Loucy (cell line): ENCODE results near the gene ERAL1.

Experiments used
- H2AFZ ChIP-seq: fragments of 200-600 bp; sonication (generic); 2 replicates; pipeline ENCODE4 v1.6.0; 2016; ENCODE audit warnings: antibody characterized with exemption, mild to moderate bottlenecking, low read length, moderate library complexity
- H3F3A ChIP-seq: fragments of 200-600 bp; 2 replicates; pipeline ENCODE4 v1.6.0; 2016; ENCODE audit warnings: antibody characterized with exemption, low read depth, mild to moderate bottlenecking
- H3K27me3 ChIP-seq: fragments of 200-600 bp; sonication (generic); 2 replicates; pipeline ENCODE4 v1.6.1; 2014; ENCODE audit warnings: low read length, mild to moderate bottlenecking; ENCODE audit not compliant: insufficient read depth, poor library complexity, severe bottlenecking
- H3K36me3 ChIP-seq: fragments of 200-600 bp; sonication (generic); 2 replicates; pipeline ENCODE4 v1.6.1; 2016; ENCODE audit warnings: low read length; ENCODE audit not compliant: insufficient read depth
- H3K4me1 ChIP-seq: fragments of 200-600 bp; sonication (generic); 2 replicates; pipeline ENCODE4 v1.5.1; 2014; ENCODE audit warnings: low read length, mild to moderate bottlenecking; ENCODE audit not compliant: insufficient read depth, poor library complexity, severe bottlenecking
- H3K4me2 ChIP-seq: fragments of 200-600 bp; sonication (generic); 2 replicates; pipeline ENCODE4 v1.6.0; 2014; ENCODE audit warnings: antibody characterized with exemption, low read length, low read depth, mild to moderate bottlenecking; ENCODE audit not compliant: poor library complexity, severe bottlenecking
- H3K4me3 ChIP-seq: fragments of 200-600 bp; sonication (generic); 2 replicates; pipeline ENCODE4 v1.5.1; 2014; ENCODE audit warnings: low read length, mild to moderate bottlenecking, mixed read lengths; ENCODE audit not compliant: poor library complexity, severe bottlenecking
- H3K79me2 ChIP-seq: fragments of 200-600 bp; sonication (generic); 2 replicates; pipeline ENCODE4 v1.6.1; 2014; ENCODE audit warnings: low read length; ENCODE audit not compliant: insufficient read depth
- H3K9ac ChIP-seq: fragments of 200-600 bp; sonication (generic); 2 replicates; pipeline ENCODE4 v1.6.0; 2014; ENCODE audit warnings: mild to moderate bottlenecking, low read depth, low read length, moderate library complexity; ENCODE audit not compliant: poor library complexity, severe bottlenecking
- H3K9me2 ChIP-seq: fragments of 200-600 bp; sonication (generic); replicated peaks from 2 replicates; pipeline ENCODE4 v1.6.1; 2016; ENCODE audit warnings: low read depth, low read length, mixed read lengths
- H3K9me3 ChIP-seq: fragments of 200-600 bp; sonication (generic); 2 replicates; pipeline ENCODE4 v1.6.1; 2014; ENCODE audit warnings: mild to moderate bottlenecking, antibody characterized with exemption, low read length, low read depth; ENCODE audit not compliant: insufficient read depth
- H4K20me1 ChIP-seq: fragments of 200-600 bp; sonication (generic); 2 replicates; pipeline ENCODE4 v1.6.0; 2014; ENCODE audit warnings: antibody characterized with exemption, low read length, mild to moderate bottlenecking; ENCODE audit not compliant: insufficient read depth, poor library complexity, severe bottlenecking
- CTCF ChIP-seq: fragments of 200-600 bp; sonication (generic); conservative IDR thresholded peaks from 2 replicates; pipeline ENCODE4 v1.5.1; 2014; ENCODE audit warnings: mild to moderate bottlenecking, antibody characterized with exemption, low read length
- EZH2phosphoT487 ChIP-seq: fragments of 200-600 bp; IDR thresholded peaks from 2 replicates; pipeline ENCODE4 v1.6.1; 2018; ENCODE audit warnings: antibody characterized with exemption, mild to moderate bottlenecking, moderate library complexity, borderline replicate concordance

ERAL1 gene

DNA sequence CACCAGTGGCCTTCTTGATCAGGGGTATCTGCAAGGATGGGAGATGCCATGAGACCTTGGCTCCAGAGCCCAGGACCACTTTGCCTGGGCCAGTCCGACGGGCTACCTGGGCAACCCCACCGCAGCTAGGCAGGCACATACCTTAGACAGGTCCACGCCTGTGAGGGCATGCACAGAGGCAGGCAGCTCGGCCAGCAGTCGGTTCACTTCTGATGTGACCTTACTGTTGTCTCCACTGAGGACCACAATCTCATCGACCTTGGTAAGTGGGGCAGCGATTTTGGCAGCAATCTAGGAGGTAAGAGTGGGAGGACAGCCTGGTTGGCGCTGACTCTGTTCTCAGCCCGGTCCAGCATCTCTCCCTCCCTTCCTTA, 25.7 kb downstream of the ERAL1 start:
- no peak for TF ChIP-seq EZH2phosphoT487
- no peak for TF ChIP-seq CTCF
- Histone ChIP-seq H4K20me1 (no peaks in the 10 kb centered on the region), H3K4me3 (no peak overlapping the region), H3K36me3 (peaks cover 26% of the 10 kb centered on the region; the same call in 1 of the 2 replicates), H3K4me2 (no peak overlapping the region), H3K79me2 (no peaks in the 10 kb centered on the region), H3F3A (no peaks in the 10 kb centered on the region), H3K27me3 (no peaks in the 10 kb centered on the region), H3K4me1 (no peaks in the 10 kb centered on the region), H3K9me2 (no peaks in the 10 kb centered on the region), H3K9me3 (no peaks in the 10 kb centered on the region), H2AFZ (no peak overlapping the region), H3K9ac (no peak overlapping the region)

DNA sequence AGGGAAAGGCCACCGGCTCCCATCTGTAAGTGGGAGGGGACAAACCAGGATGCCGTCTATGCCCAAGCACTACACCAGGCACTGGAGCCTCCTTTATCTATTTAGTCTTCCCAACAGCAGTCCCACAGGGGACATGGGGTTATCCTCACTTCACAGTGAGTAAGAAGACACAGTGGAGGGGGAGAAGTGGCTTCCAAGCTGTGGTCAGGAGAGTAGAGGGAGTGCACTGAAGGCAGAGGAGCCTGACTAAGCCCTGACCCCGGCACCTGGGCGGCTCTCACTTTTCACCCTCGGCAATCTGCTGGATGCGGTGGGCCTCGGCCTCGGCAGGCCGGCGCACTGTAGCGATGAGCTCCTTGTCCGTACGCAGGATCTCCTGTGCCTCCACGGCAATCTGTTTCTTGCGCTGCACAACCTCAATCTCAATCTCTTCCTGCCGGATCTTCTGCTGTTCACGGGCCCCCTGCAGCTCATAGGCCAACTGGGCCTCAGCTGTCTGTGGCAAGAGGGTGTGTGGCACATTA, 26.8 kb downstream of the ERAL1 start:
- Histone ChIP-seq H3K27me3 (no peaks in the 10 kb centered on the region), H3K79me2 (no peaks in the 10 kb centered on the region), H3K9me3 (no peaks in the 10 kb centered on the region), H3K36me3 (peaks cover 26% of the 10 kb centered on the region; the same call in 1 of the 2 replicates), H3K4me1 (no peaks in the 10 kb centered on the region), H4K20me1 (no peaks in the 10 kb centered on the region), H2AFZ (no peak overlapping the region), H3K9me2 (no peaks in the 10 kb centered on the region), H3K9ac (no peak overlapping the region), H3K4me2 (no peak overlapping the region), H3F3A (no peaks in the 10 kb centered on the region), H3K4me3 (no peak overlapping the region)
- TF ChIP-seq EZH2phosphoT487, result no peak
- no peak for TF ChIP-seq CTCF

GRCh38 chr17:28882154-28882895, 27.5 kb downstream of the ERAL1 start:
- H3K27me3 ChIP-seq, result no peaks in the 10 kb centered on the region
- no peaks in the 10 kb centered on the region for H3F3A ChIP-seq
- H3K4me3 ChIP-seq, result no peak overlapping the region
- no peak overlapping the region for H3K4me2 ChIP-seq
- H3K4me1 ChIP-seq, result no peaks in the 10 kb centered on the region
- H3K9me3 ChIP-seq, result no peaks in the 10 kb centered on the region
- H3K9ac ChIP-seq, result no peak overlapping the region
- H2AFZ ChIP-seq, result no peak overlapping the region
- H3K9me2 ChIP-seq, result no peaks in the 10 kb centered on the region
- H3K79me2 ChIP-seq, result no peaks in the 10 kb centered on the region
- peaks cover 26% of the 10 kb centered on the region; the same call in 1 of the 2 replicates for H3K36me3 ChIP-seq
- TF ChIP-seq CTCF, result no peak
- no peak for TF ChIP-seq EZH2phosphoT487
- H4K20me1 ChIP-seq, result no peaks in the 10 kb centered on the region
